A673 (cell line): ENCODE data around the gene ERMAP.

Source experiments
- EZH2 ChIP-seq: fragments of 200-600 bp; sonication (generic); IDR thresholded peaks from 2 replicates; pipeline ENCODE4 v1.6.1; 2017; ENCODE audit warnings: borderline replicate concordance, low read depth, mild to moderate bottlenecking, mixed read lengths, antibody characterized with exemption, low read length; ENCODE audit not compliant: poor library complexity, severe bottlenecking
- TF ChIP-seq, protein P1 (sequence below): fragments of 300-800, 200-600 bp; sonication (generic); conservative IDR thresholded peaks from 2 replicates; pipeline ENCODE4 v1.5.1; 2017; ENCODE audit warnings: low read depth, mild to moderate bottlenecking, antibody characterized with exemption, low read length, moderate library complexity, mixed read lengths

DNA sequence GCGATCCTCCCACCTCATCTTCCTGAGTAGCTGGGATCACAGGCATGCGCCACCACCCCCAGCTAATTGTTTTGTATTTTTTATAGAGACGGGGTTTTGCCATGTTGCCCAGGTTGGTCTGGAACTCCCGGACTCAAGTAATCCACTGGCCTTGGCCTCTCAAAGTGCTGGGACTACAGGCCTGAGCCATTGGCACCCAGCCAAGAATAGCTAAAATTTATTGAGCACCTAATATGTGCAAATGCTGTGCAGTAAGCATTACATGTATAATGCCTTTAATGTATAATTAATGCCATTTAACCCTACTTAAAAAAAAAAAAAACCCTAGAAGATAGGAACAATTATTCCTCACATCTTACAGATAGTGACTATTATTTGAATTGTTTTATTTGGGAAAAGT, 72.3 kb downstream of the ERMAP start:
- TF ChIP-seq, protein P1, sequence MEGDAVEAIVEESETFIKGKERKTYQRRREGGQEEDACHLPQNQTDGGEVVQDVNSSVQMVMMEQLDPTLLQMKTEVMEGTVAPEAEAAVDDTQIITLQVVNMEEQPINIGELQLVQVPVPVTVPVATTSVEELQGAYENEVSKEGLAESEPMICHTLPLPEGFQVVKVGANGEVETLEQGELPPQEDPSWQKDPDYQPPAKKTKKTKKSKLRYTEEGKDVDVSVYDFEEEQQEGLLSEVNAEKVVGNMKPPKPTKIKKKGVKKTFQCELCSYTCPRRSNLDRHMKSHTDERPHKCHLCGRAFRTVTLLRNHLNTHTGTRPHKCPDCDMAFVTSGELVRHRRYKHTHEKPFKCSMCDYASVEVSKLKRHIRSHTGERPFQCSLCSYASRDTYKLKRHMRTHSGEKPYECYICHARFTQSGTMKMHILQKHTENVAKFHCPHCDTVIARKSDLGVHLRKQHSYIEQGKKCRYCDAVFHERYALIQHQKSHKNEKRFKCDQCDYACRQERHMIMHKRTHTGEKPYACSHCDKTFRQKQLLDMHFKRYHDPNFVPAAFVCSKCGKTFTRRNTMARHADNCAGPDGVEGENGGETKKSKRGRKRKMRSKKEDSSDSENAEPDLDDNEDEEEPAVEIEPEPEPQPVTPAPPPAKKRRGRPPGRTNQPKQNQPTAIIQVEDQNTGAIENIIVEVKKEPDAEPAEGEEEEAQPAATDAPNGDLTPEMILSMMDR, result no peak
- TF ChIP-seq EZH2, result no peak
